ENCODE data around the gene SMG1.

DNA sequence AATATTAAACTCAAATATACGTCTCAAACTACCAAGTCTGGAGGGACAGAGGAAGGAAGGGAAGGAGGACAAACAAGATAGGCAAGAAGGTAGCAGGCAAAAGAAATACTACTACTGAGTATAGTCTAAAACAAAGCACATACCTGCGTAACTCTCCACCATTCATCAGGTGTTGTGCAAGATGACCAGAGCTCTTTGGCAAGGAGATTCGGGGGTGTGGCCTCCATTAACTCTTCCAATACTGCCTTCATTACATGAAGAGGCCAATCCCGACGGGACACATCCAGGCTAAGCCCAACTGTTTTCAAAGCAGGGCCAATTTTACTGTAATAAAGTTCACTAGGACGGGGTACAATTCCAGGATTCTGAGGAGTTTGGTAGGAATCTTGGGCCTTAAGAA lies 86.7 kb downstream of the SMG1 start:
- TF ChIP-seq, protein P1, sequence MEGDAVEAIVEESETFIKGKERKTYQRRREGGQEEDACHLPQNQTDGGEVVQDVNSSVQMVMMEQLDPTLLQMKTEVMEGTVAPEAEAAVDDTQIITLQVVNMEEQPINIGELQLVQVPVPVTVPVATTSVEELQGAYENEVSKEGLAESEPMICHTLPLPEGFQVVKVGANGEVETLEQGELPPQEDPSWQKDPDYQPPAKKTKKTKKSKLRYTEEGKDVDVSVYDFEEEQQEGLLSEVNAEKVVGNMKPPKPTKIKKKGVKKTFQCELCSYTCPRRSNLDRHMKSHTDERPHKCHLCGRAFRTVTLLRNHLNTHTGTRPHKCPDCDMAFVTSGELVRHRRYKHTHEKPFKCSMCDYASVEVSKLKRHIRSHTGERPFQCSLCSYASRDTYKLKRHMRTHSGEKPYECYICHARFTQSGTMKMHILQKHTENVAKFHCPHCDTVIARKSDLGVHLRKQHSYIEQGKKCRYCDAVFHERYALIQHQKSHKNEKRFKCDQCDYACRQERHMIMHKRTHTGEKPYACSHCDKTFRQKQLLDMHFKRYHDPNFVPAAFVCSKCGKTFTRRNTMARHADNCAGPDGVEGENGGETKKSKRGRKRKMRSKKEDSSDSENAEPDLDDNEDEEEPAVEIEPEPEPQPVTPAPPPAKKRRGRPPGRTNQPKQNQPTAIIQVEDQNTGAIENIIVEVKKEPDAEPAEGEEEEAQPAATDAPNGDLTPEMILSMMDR (conservative IDR thresholded peaks at IDR 0.05 in 1 of 2, IDR thresholded peaks at IDR 0.05 in 1 of 2; ENCODE audit: extremely low read depth in 1 of 2, insufficient read depth in 1 of 2, low read depth in 1 of 2, low read length in 2 of 2): no peak
- TF ChIP-seq EZH2 (IDR thresholded peaks at IDR 0.05; ENCODE audit: borderline replicate concordance, low read length): no peak

Data from mammary epithelial cell (primary cell).